ENCODE data around the gene EDN2. TPM values are rescaled to one million over a fixed set of nuclear protein-coding genes. Genes with fewer than 3 reads are reported as not detected.

The EDN2 gene
- total RNA-seq, 4 donors from 2014 or later: 0.40 to 1.2 TPM; not detected in 2

DNA sequence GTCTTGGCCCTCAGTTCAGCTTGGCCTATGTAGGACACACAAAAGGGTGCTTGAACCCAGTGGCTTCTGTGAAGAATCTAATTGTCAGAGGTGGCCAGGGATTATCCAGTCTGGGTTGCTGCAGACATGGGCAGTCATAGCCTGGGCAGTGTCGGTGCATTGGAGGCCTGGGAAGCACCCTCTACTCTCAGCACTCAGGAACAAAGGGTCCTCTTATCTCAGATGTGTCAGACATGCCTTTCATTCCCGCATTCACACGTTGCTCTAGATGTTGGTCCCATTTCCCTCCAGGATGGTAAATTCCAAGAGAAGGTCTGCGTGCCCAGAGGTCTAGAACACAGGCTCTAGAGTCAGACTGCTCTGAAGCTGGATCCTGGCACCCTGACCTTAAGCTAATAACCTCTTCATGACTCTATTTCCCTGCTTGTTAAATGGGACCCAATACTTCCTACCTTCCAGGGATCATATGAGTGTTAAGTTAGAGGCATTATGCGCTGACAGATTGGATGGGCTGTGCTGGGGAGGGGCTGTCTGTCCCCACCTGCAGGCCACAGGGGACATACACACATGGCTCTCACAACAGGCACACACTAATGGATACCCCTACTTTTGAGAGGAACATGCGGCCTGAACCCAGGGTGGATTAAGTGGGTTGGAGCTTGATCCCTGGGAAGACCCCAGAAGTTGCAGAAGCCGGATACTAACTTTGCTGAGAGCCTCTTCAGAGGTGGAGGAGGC lies 16.5 kb upstream of the EDN2 start:
- 67% methylated on average over 3 of the region's 7 CpGs for WGBS
- no peaks in the 10 kb centered on the region for H3K9me3 ChIP-seq
- peak overlapping the region; percentile 90 to 93 (median 90) for H3K27ac ChIP-seq (replicated peaks in 1 of 4)
- peaks cover 54 to 65% (median 58%) of the 10 kb centered on the region in 4 donors for H3K4me1 ChIP-seq
- TF ChIP-seq EP300 (IDR thresholded peaks at IDR 0.05): no peak
- H3K36me3 ChIP-seq: no peaks in the 10 kb centered on the region
- H3K4me3 ChIP-seq: no peak overlapping the region
- intact Hi-C loops (cut with DNase I): no loop called here
- no peaks in the 10 kb centered on the region for H3K27me3 ChIP-seq
- DNase-seq (ENCODE audit: extremely low spot score): no peak

DNA sequence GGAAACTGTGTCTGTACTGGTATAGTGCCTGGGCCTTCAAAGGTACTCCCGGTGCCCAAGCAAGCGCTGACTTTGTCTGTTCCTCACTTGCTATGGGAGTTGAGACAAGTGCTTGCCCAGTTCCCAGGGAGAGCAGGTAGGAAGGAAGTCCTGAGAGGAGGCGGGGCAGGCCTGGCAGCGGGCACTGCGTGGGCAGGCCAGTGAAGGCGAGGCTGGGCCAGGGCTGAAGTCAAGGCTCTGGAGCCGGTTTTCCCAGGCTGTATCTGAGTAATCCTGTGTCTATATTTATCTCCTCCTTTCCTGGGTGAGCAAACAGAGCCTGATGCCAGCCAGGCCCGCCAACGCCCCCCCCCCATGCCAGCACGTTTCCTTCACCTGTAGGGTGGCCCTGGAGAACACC lies 15.9 kb upstream of the EDN2 start:
- Histone ChIP-seq H3K4me3 (no peak overlapping the region), H3K27ac (replicated peaks in 1 of 4) (peak overlapping the region; percentile 90 to 93 (median 90)), H3K27me3 (no peaks in the 10 kb centered on the region), H3K4me1 (peaks cover 60 to 71% (median 64%) of the 10 kb centered on the region in 4 donors), H3K36me3 (no peaks in the 10 kb centered on the region), H3K9me3 (no peaks in the 10 kb centered on the region)
- intact Hi-C loops (cut with DNase I): no loop called here
- DNase-seq (ENCODE audit: extremely low spot score): no peak
- 63% methylated on average over 9 of the region's 10 CpGs for WGBS
- TF ChIP-seq EP300 (IDR thresholded peaks at IDR 0.05): no peak
- TF ChIP-seq POLR2A (IDR thresholded peaks at IDR 0.05; ENCODE audit: low read depth): no peak
- TF ChIP-seq, protein P1, sequence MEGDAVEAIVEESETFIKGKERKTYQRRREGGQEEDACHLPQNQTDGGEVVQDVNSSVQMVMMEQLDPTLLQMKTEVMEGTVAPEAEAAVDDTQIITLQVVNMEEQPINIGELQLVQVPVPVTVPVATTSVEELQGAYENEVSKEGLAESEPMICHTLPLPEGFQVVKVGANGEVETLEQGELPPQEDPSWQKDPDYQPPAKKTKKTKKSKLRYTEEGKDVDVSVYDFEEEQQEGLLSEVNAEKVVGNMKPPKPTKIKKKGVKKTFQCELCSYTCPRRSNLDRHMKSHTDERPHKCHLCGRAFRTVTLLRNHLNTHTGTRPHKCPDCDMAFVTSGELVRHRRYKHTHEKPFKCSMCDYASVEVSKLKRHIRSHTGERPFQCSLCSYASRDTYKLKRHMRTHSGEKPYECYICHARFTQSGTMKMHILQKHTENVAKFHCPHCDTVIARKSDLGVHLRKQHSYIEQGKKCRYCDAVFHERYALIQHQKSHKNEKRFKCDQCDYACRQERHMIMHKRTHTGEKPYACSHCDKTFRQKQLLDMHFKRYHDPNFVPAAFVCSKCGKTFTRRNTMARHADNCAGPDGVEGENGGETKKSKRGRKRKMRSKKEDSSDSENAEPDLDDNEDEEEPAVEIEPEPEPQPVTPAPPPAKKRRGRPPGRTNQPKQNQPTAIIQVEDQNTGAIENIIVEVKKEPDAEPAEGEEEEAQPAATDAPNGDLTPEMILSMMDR (IDR thresholded peaks at IDR 0.05): no peak
- peak; percentile 24 to 33 for TF ChIP-seq POLR2AphosphoS5 (IDR thresholded peaks at IDR 0.05)

GRCh38 chr1:41499591-41499990 lies 15.1 kb upstream of the EDN2 start:
- Histone ChIP-seq H3K9me3 (no peaks in the 10 kb centered on the region), H3K27me3 (no peaks in the 10 kb centered on the region), H3K4me1 (peaks cover 65 to 79% (median 68%) of the 10 kb centered on the region in 4 donors), H3K4me3 (no peak overlapping the region), H3K36me3 (no peaks in the 10 kb centered on the region), H3K27ac (replicated peaks in 1 of 4) (peak overlapping the region; percentile 90 to 93 (median 90))
- no peak for DNase-seq (ENCODE audit: extremely low spot score)
- intact Hi-C loops (cut with DNase I): no loop called here
- WGBS: 75% methylated on average over 2 of the region's 2 CpGs
- TF ChIP-seq, protein P1 (IDR thresholded peaks at IDR 0.05): no peak
- TF ChIP-seq EP300 (IDR thresholded peaks at IDR 0.05): no peak
- no peak for TF ChIP-seq POLR2AphosphoS5 (IDR thresholded peaks at IDR 0.05)
- TF ChIP-seq POLR2A (IDR thresholded peaks at IDR 0.05; ENCODE audit: low read depth): no peak

- Histone ChIP-seq H3K4me1 (peaks cover 61 to 81% (median 68%) of the 10 kb centered on the region in 4 donors), H3K27ac (replicated peaks in 1 of 4) (peak overlapping the region; percentile 90 to 93 (median 90)), H3K4me3 (no peak overlapping the region), H3K27me3 (no peaks in the 10 kb centered on the region), H3K9me3 (no peaks in the 10 kb centered on the region), H3K36me3 (no peaks in the 10 kb centered on the region)
- DNase-seq (ENCODE audit: extremely low spot score): no peak
- TF ChIP-seq POLR2AphosphoS5 (IDR thresholded peaks at IDR 0.05): peak; percentile 61 to 72
- no peak for TF ChIP-seq EP300 (IDR thresholded peaks at IDR 0.05)
- 43% methylated on average over 10 of the region's 12 CpGs for WGBS
- intact Hi-C loops (cut with DNase I): no loop called here
These were observed 14.3 kb upstream of the EDN2 start for GRCh38 chr1:41498804-41499203.

DNA sequence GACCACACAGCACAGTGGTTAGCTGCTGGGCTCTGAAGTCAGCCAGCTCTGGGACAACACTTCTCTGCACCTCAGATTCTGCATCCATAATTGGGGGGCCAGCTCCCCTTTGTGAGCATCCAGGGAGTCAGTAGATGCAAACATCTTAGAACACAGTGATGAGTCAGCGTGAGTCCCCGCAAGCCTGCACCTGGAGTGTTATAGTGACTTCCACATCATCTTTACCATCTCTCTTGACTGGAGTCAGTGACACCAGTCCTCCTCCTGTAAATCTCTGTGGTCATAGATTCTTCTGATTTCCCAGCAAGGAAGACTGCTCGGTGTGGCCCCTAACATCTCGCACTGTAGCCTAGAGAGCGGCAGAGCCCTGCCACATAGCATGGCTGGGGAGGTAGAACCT lies 13.9 kb upstream of the EDN2 start:
- Histone ChIP-seq H3K27ac (replicated peaks in 1 of 4) (peak overlapping the region; percentile 90 to 93 (median 90)), H3K4me1 (peaks cover 61 to 80% (median 68%) of the 10 kb centered on the region in 4 donors)
- intact Hi-C loops (cut with DNase I): no loop called here

More for the DNA sequence above, 13.9 kb upstream of the EDN2 start:
- Histone ChIP-seq H3K4me3 (no peak overlapping the region), H3K27me3 (no peaks in the 10 kb centered on the region), H3K36me3 (no peaks in the 10 kb centered on the region), H3K9me3 (no peaks in the 10 kb centered on the region)
- DNase-seq (ENCODE audit: extremely low spot score): no peak
- TF ChIP-seq POLR2AphosphoS5 (IDR thresholded peaks at IDR 0.05) (no peak), POLR2A (IDR thresholded peaks at IDR 0.05; ENCODE audit: low read depth) (no peak), EP300 (IDR thresholded peaks at IDR 0.05) (no peak)
- TF ChIP-seq, protein P1 (IDR thresholded peaks at IDR 0.05): no peak
- WGBS: 83% methylated on average over 4 of the region's 5 CpGs
